Endothelial cell (in vitro differentiated cells): ENCODE data around the gene GPR37L1. TPM values are rescaled to one million over a fixed set of nuclear protein-coding genes. Genes with fewer than 3 reads are reported as not detected.

Experiments
- DNase-seq: peaks from one replicate; pipeline ENCODE4 v3.0.0; 2021; ENCODE audit warnings: low spot score
- H3K27ac Mint-ChIP-seq: one replicate; pipeline ENCODE4 v1.8.0; 2021; ENCODE audit warnings: mixed read lengths, inconsistent platforms; ENCODE audit not compliant: unreplicated experiment
- H3K27me3 Mint-ChIP-seq: one replicate; pipeline ENCODE4 v1.8.0; 2021; ENCODE audit warnings: mild to moderate bottlenecking, moderate library complexity, mixed read lengths, inconsistent platforms; ENCODE audit not compliant: unreplicated experiment
- H3K36me3 Mint-ChIP-seq: one replicate; pipeline ENCODE4 v1.8.0; 2021; ENCODE audit warnings: mild to moderate bottlenecking, low read depth, mixed read lengths, inconsistent platforms; ENCODE audit not compliant: unreplicated experiment
- H3K4me1 Mint-ChIP-seq: one replicate; pipeline ENCODE4 v1.8.0; 2021; ENCODE audit warnings: mild to moderate bottlenecking, mixed read lengths, inconsistent platforms; ENCODE audit not compliant: unreplicated experiment
- H3K4me3 Mint-ChIP-seq: one replicate; pipeline ENCODE4 v1.8.0; 2021; ENCODE audit warnings: mild to moderate bottlenecking, mixed read lengths, inconsistent platforms; ENCODE audit not compliant: unreplicated experiment
- H3K9me3 Mint-ChIP-seq: one replicate; pipeline ENCODE4 v1.8.0; 2021; ENCODE audit warnings: mixed read lengths, inconsistent platforms; ENCODE audit not compliant: unreplicated experiment
- CTCF ChIP-seq: fragments of 200-600 bp; sonication (generic); IDR thresholded peaks from one replicate; pipeline ENCODE4 v1.5.0; 2021; ENCODE audit warnings: antibody characterized with exemption; ENCODE audit not compliant: unreplicated experiment
- total RNA-seq: library from RNA; stranded (reverse); fragmentation: NEBNext Ultra II Directional; extraction: Animal tissue kit (Norgen Biotek cat#: 25700); gene quantifications from one replicate; pipeline ENCODE4 v1.2.1, GENCODE V29; 2021; ENCODE audit not compliant: unreplicated experiment

The GPR37L1 gene
- total RNA-seq, 1 donor from 2014 or later = not detected

DNA sequence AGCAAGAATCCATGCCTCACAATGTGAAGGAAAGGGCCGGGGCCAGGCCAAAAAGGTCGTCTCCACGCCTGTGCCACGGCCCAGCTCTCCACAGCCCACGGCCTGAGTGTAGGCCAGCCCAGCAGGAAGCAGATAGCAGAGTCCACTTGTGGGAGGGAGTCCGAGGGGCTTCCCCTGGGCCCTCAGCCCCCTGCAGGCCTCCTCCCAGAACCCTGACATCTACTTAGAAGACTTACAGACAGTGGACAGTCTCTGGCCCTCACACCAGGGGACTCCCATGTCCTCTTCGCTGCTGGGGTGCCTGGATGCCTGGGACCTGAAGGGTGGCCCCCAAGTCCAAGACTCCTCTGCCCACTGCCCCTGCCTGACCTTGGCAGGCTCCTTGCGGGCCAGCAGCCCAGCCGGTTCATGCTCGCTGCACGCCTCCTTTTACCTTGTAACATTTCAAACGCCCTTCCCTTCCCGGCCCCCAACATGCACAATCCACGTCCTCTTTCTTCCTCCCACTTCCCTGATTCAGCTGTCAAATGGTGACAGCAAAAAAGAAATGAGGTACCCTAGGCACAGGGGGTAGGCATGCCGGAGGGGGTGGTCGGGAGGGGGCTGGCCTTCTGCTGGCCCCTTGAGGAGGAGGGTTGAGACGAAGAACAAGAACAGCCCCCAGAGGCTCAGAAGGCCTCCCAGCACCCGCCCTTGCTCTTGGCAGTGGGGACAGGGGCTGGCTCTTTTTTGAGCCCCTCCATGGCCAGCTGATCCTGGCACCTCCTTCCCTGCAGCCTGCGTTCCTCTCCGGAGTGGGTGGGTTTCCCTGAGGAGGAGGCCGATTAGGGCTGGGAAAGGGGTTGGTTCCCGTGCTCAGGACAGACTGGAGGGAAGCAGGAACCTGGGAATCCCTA, 38.7 kb downstream of the GPR37L1 start:
- Mint-ChIP-seq H3K4me3 (no peak overlapping the region), H3K27ac (no peak overlapping the region), H3K36me3 (no peaks in the 10 kb centered on the region), H3K9me3 (no peaks in the 10 kb centered on the region), H3K4me1 (peaks cover 21% of the 10 kb centered on the region), H3K27me3 (peaks cover 7% of the 10 kb centered on the region)
- no peak for TF ChIP-seq CTCF
- no peak for DNase-seq

GRCh38 chr1:202162047-202162417, 39.3 kb downstream of the GPR37L1 start:
- DNase-seq = no peak
- TF ChIP-seq CTCF = no peak
- Mint-ChIP-seq H3K27me3 (peaks cover 6% of the 10 kb centered on the region), H3K36me3 (no peaks in the 10 kb centered on the region), H3K9me3 (no peaks in the 10 kb centered on the region), H3K27ac (no peak overlapping the region), H3K4me3 (no peak overlapping the region), H3K4me1 (peaks cover 21% of the 10 kb centered on the region)

GRCh38 chr1:202162418-202163280, 39.9 kb downstream of the GPR37L1 start:
- Mint-ChIP-seq H3K9me3 (no peaks in the 10 kb centered on the region), H3K36me3 (no peaks in the 10 kb centered on the region), H3K4me3 (no peak overlapping the region), H3K4me1 (peaks cover 21% of the 10 kb centered on the region), H3K27ac (no peak overlapping the region), H3K27me3 (peaks cover 4% of the 10 kb centered on the region)
- DNase-seq = no peak
- no peak for TF ChIP-seq CTCF

GRCh38 chr1:202163281-202164270, 40.9 kb downstream of the GPR37L1 start:
- Mint-ChIP-seq H3K27me3 (peaks cover 4% of the 10 kb centered on the region), H3K27ac (no peak overlapping the region), H3K4me1 (peaks cover 25% of the 10 kb centered on the region), H3K36me3 (no peaks in the 10 kb centered on the region), H3K4me3 (no peak overlapping the region), H3K9me3 (no peaks in the 10 kb centered on the region)
- no peak for DNase-seq
- no peak for TF ChIP-seq CTCF
